Activated CD8-positive, alpha-beta T cell treated with anti-CD3 and anti-CD28 coated beads, Interleukin-2, amount 10 ng/mL, durations not matched to agents 7 days and 5 days (primary cell): ENCODE results near the gene GTF3C1. TPM values are rescaled to one million over a fixed set of nuclear protein-coding genes. Genes with fewer than 3 reads are reported as not detected.

Experiments used
- ATAC-seq: fragments of 150-1000 bp; cut with Tn5 transposase; one replicate; pipeline ENCODE4 v1.10.0; 2021; ENCODE audit warnings: moderate library complexity
- CTCF ChIA-PET: fragments of 350-600 bp; sonication (Branson Sonifier 250); formaldehyde crosslinking; loops from one replicate; lab custom pipeline; 2021; ENCODE audit warnings: antibody characterized with exemption; lab: Charles Lee
- POLR2A ChIA-PET: fragments of 350-600 bp; sonication (Branson Sonifier 250); formaldehyde crosslinking; loops from one replicate; lab custom pipeline; 2021; ENCODE audit warnings: antibody characterized with exemption; lab: Charles Lee
- DNase-seq: peaks from one replicate; pipeline ENCODE4 v3.0.0-alpha.2; 2020
- H3K27ac Mint-ChIP-seq: one replicate; pipeline ENCODE4 v1.8.0; 2021; ENCODE audit warnings: mild to moderate bottlenecking, mixed read lengths
- H3K27me3 Mint-ChIP-seq: one replicate; pipeline ENCODE4 v1.8.0; 2021; ENCODE audit warnings: low read depth, mixed read lengths
- H3K36me3 Mint-ChIP-seq: one replicate; pipeline ENCODE4 v1.8.0; 2021; ENCODE audit warnings: low read depth, mixed read lengths
- H3K4me1 Mint-ChIP-seq: one replicate; pipeline ENCODE4 v1.8.0; 2021; ENCODE audit warnings: low read depth, mixed read lengths
- H3K4me3 Mint-ChIP-seq: one replicate; pipeline ENCODE4 v1.8.0; 2021; ENCODE audit warnings: mild to moderate bottlenecking, mixed read lengths
- H3K9me3 Mint-ChIP-seq: one replicate; pipeline ENCODE4 v1.8.0; 2022; ENCODE audit warnings: mixed read lengths; ENCODE audit not compliant: insufficient read depth
- total RNA-seq, 2 experiments: library from RNA; stranded (reverse); gene quantifications; one replicate each; pipeline ENCODE4 v1.2.3, GENCODE V29; 2021

The GTF3C1 gene
- total RNA-seq, 2 experiments from 2014 or later: 55.8 to 58.5 TPM

- H3K4me3 Mint-ChIP-seq: no peak overlapping the region
- ChIA-PET CTCF (no interaction called here), POLR2A (no interaction called here)
- DNase-seq (no peak), ATAC-seq (no peak)
- no peak overlapping the region for H3K27ac Mint-ChIP-seq
- peaks cover 76% of the 10 kb centered on the region for H3K36me3 Mint-ChIP-seq
- H3K4me1 Mint-ChIP-seq: peaks cover 16% of the 10 kb centered on the region
- H3K27me3 Mint-ChIP-seq: no peaks in the 10 kb centered on the region
- no peaks in the 10 kb centered on the region for H3K9me3 Mint-ChIP-seq
These were observed 80.7 kb downstream of the GTF3C1 start for GRCh38 chr16:27468941-27469531.

- H3K27me3 Mint-ChIP-seq: no peaks in the 10 kb centered on the region
- H3K4me3 Mint-ChIP-seq: no peak overlapping the region
- peak overlapping the region; percentile 77 for H3K27ac Mint-ChIP-seq
- peaks cover 42% of the 10 kb centered on the region for H3K4me1 Mint-ChIP-seq
- no peak for ATAC-seq
- ChIA-PET CTCF (interaction anchor here (1.0 kb wide), 1 partner anchor 93 kb away, joined by 4 read pairs; no protein-coding TSS in a partner anchor), POLR2A (interaction anchor here (0.7 to 1.4 kb wide), 3 partner anchors 39 to 85 kb away, joined by 3 to 4 read pairs (median 3); partner anchors contain the start of genes GTF3C1 and KATNIP)
- DNase-seq: no peak
- peaks cover 81% of the 10 kb centered on the region for H3K36me3 Mint-ChIP-seq
- H3K9me3 Mint-ChIP-seq: no peaks in the 10 kb centered on the region
These were observed 84.2 kb downstream of the GTF3C1 start for GRCh38 chr16:27465483-27465879.

- Mint-ChIP-seq H3K27me3 (no peaks in the 10 kb centered on the region), H3K9me3 (no peaks in the 10 kb centered on the region), H3K4me3 (peak overlapping the region; percentile 22), H3K4me1 (peaks cover 47% of the 10 kb centered on the region), H3K36me3 (peaks cover 78% of the 10 kb centered on the region), H3K27ac (peak overlapping the region; percentile 92)
- POLR2A ChIA-PET: interaction anchor here (0.7 to 3.6 kb wide), 7 partner anchors 14 to 99 kb away, joined by 3 to 21 read pairs (median 4); partner anchors contain the start of genes GTF3C1 and KATNIP
- ATAC-seq (no peak), DNase-seq (no peak)
- CTCF ChIA-PET: interaction anchor here (0.8 to 3.3 kb wide), 5 partner anchors 58 to 230 kb away, joined by 3 to 18 read pairs (median 4); no protein-coding TSS in a partner anchor
These were observed 84.9 kb downstream of the GTF3C1 start for GRCh38 chr16:27464626-27465482.

- peak; percentile 86 for DNase-seq
- POLR2A ChIA-PET: interaction anchor here (1.3 to 3.6 kb wide), 5 partner anchors 13 to 98 kb away, joined by 3 to 21 read pairs (median 5); partner anchors contain the start of genes GTF3C1 and KATNIP
- CTCF ChIA-PET: interaction anchor here (0.8 to 3.3 kb wide), 6 partner anchors 57 to 294 kb away, joined by 3 to 18 read pairs (median 4); no protein-coding TSS in a partner anchor
These were observed 85.7 kb downstream of the GTF3C1 start for GRCh38 chr16:27463741-27464591.

GRCh38 chr16:27462846-27463682, 86.6 kb downstream of the GTF3C1 start:
- DNase-seq: no peak
- no peaks in the 10 kb centered on the region for H3K27me3 Mint-ChIP-seq
- H3K4me3 Mint-ChIP-seq: peak overlapping the region; percentile 64
- H3K4me1 Mint-ChIP-seq: peaks cover 52% of the 10 kb centered on the region
- peaks cover 73% of the 10 kb centered on the region for H3K36me3 Mint-ChIP-seq
- CTCF ChIA-PET: interaction anchor here (1.0 to 3.3 kb wide), 7 partner anchors 13 to 293 kb away, joined by 3 to 18 read pairs (median 4); no protein-coding TSS in a partner anchor
- peak overlapping the region; percentile 92 for H3K27ac Mint-ChIP-seq
- POLR2A ChIA-PET: interaction anchor here (0.8 to 3.6 kb wide), 5 partner anchors 12 to 97 kb away, joined by 3 to 21 read pairs (median 5); no protein-coding TSS in a partner anchor
- H3K9me3 Mint-ChIP-seq: no peaks in the 10 kb centered on the region
- ATAC-seq: no peak

More at GRCh38 chr16:27463741-27464591, 85.7 kb downstream of the GTF3C1 start:
- Mint-ChIP-seq H3K27me3 (no peaks in the 10 kb centered on the region), H3K4me3 (peak overlapping the region; percentile 64), H3K4me1 (peaks cover 52% of the 10 kb centered on the region), H3K9me3 (no peaks in the 10 kb centered on the region), H3K27ac (peak overlapping the region; percentile 92), H3K36me3 (peaks cover 77% of the 10 kb centered on the region)
- peak; percentile 86 for ATAC-seq

GRCh38 chr16:27462200-27462845, 87.4 kb downstream of the GTF3C1 start:
- Mint-ChIP-seq H3K4me1 (peaks cover 54% of the 10 kb centered on the region), H3K36me3 (peaks cover 65% of the 10 kb centered on the region), H3K9me3 (no peaks in the 10 kb centered on the region), H3K27me3 (no peaks in the 10 kb centered on the region), H3K27ac (peak overlapping the region; percentile 52), H3K4me3 (no peak overlapping the region)
- ChIA-PET CTCF (interaction anchor here (1.5 to 3.3 kb wide), 4 partner anchors 12 to 283 kb away, joined by 4 to 18 read pairs (median 10); no protein-coding TSS in a partner anchor), POLR2A (interaction anchor here (2.4 to 3.6 kb wide), 2 partner anchors 11 to 96 kb away, joined by 6 to 21 read pairs; no protein-coding TSS in a partner anchor)
- ATAC-seq: no peak
- DNase-seq: no peak

- CTCF ChIA-PET: interaction anchor here (1.5 to 3.3 kb wide), 3 partner anchors 11 to 282 kb away, joined by 4 to 18 read pairs (median 6); no protein-coding TSS in a partner anchor
- peaks cover 58% of the 10 kb centered on the region for H3K36me3 Mint-ChIP-seq
- H3K4me1 Mint-ChIP-seq: peaks cover 61% of the 10 kb centered on the region
- H3K27ac Mint-ChIP-seq: peak overlapping the region; percentile 34
- no peak overlapping the region for H3K4me3 Mint-ChIP-seq
- DNase-seq (no peak), ATAC-seq (no peak)
- no peaks in the 10 kb centered on the region for H3K9me3 Mint-ChIP-seq
- no peaks in the 10 kb centered on the region for H3K27me3 Mint-ChIP-seq
- POLR2A ChIA-PET: interaction anchor here (3.6 kb wide), 1 partner anchor 11 kb away, joined by 21 read pairs; no protein-coding TSS in a partner anchor
These were observed 88.1 kb downstream of the GTF3C1 start for GRCh38 chr16:27461483-27462171.

GRCh38 chr16:27460663-27461482, 88.8 kb downstream of the GTF3C1 start:
- DNase-seq: no peak
- no peak overlapping the region for H3K4me3 Mint-ChIP-seq
- peaks cover 68% of the 10 kb centered on the region for H3K4me1 Mint-ChIP-seq

GRCh38 chr16:27460213-27460612, 89.5 kb downstream of the GTF3C1 start:
- peaks cover 46% of the 10 kb centered on the region for H3K36me3 Mint-ChIP-seq
- no peak overlapping the region for H3K4me3 Mint-ChIP-seq
- ATAC-seq (no peak), DNase-seq (no peak)
- H3K4me1 Mint-ChIP-seq: peaks cover 70% of the 10 kb centered on the region
- no peaks in the 10 kb centered on the region for H3K27me3 Mint-ChIP-seq
- ChIA-PET CTCF (interaction anchor here (0.9 to 3.2 kb wide), 6 partner anchors 9 to 281 kb away, joined by 3 to 18 read pairs (median 4); no protein-coding TSS in a partner anchor), POLR2A (interaction anchor here (0.8 to 0.9 kb wide), 2 partner anchors 144 to 225 kb away, joined by 3 read pairs; no protein-coding TSS in a partner anchor)
- H3K9me3 Mint-ChIP-seq: no peaks in the 10 kb centered on the region
- no peak overlapping the region for H3K27ac Mint-ChIP-seq

More at GRCh38 chr16:27460663-27461482, 88.8 kb downstream of the GTF3C1 start:
- ChIA-PET POLR2A (no interaction called here), CTCF (interaction anchor here (3.0 to 3.2 kb wide), 2 partner anchors 226 to 281 kb away, joined by 16 to 18 read pairs; no protein-coding TSS in a partner anchor)
- Mint-ChIP-seq H3K9me3 (no peaks in the 10 kb centered on the region), H3K27ac (no peak overlapping the region), H3K36me3 (peaks cover 51% of the 10 kb centered on the region), H3K27me3 (no peaks in the 10 kb centered on the region)
- ATAC-seq: no peak
